ENCODE data around the gene TBCC. TPM values are rescaled to one million over a fixed set of nuclear protein-coding genes. Genes with fewer than 3 reads are reported as not detected.

Gene TBCC
- 10 to 100 TPM; 19.6 to 21.4 (median 20.1) TPM for total RNA-seq

- peak; percentile 88 for DNase-seq
- Mint-ChIP-seq H3K4me1 (ENCODE audit: low read depth) (peaks cover 31% of the 10 kb centered on the region), H3K4me3 (peak within 1 kb of the TSS; percentile 98), H3K27me3 (ENCODE audit: low read depth) (no peaks in the 10 kb centered on the region), H3K36me3 (ENCODE audit: insufficient read depth) (peaks cover 3% of the 10 kb centered on the region), H3K9me3 (no peaks in the 10 kb centered on the region)
- ATAC-seq: peak; percentile 81 to 84
Measured at GRCh38 chr6:42745640-42746462, at the start of gene TBCC. TSS of gene TBCC (minus strand) at chr6:42746103. CDS start at chr6:42746073, 30 bp downstream.

GRCh38 chr6:42795651-42796050, 49.7 kb upstream of the TBCC start:
- H3K4me1 Mint-ChIP-seq (ENCODE audit: low read depth): peaks cover 23% of the 10 kb centered on the region
- ATAC-seq (no peak), DNase-seq (no peak)
- H3K9me3 Mint-ChIP-seq: no peaks in the 10 kb centered on the region
- H3K27me3 Mint-ChIP-seq (ENCODE audit: low read depth): no peaks in the 10 kb centered on the region
- H3K36me3 Mint-ChIP-seq (ENCODE audit: insufficient read depth): peaks cover 6% of the 10 kb centered on the region
- H3K4me3 Mint-ChIP-seq: no peak overlapping the region

GRCh38 chr6:42791706-42792320, 45.9 kb upstream of the TBCC start:
- Mint-ChIP-seq H3K4me3 (no peak overlapping the region), H3K27me3 (ENCODE audit: low read depth) (no peaks in the 10 kb centered on the region), H3K4me1 (ENCODE audit: low read depth) (peaks cover 35% of the 10 kb centered on the region), H3K9me3 (no peaks in the 10 kb centered on the region), H3K36me3 (ENCODE audit: insufficient read depth) (peaks cover 12% of the 10 kb centered on the region)
- DNase-seq (no peak), ATAC-seq (peak in 1 of 2 donors; percentile 32)

- peak; percentile 35 to 39 for ATAC-seq
- H3K4me1 Mint-ChIP-seq (ENCODE audit: low read depth): peaks cover 26% of the 10 kb centered on the region
- no peaks in the 10 kb centered on the region for H3K9me3 Mint-ChIP-seq
- no peak for DNase-seq
- H3K36me3 Mint-ChIP-seq (ENCODE audit: insufficient read depth): peaks cover 12% of the 10 kb centered on the region
- no peaks in the 10 kb centered on the region for H3K27me3 Mint-ChIP-seq (ENCODE audit: low read depth)
- H3K4me3 Mint-ChIP-seq: no peak overlapping the region
Measured at GRCh38 chr6:42790549-42791181, 44.8 kb upstream of the TBCC start.

GRCh38 chr6:42788671-42789070, 42.8 kb upstream of the TBCC start:
- Mint-ChIP-seq H3K4me1 (ENCODE audit: low read depth) (peaks cover 27% of the 10 kb centered on the region), H3K36me3 (ENCODE audit: insufficient read depth) (peaks cover 14% of the 10 kb centered on the region), H3K4me3 (no peak overlapping the region), H3K27me3 (ENCODE audit: low read depth) (no peaks in the 10 kb centered on the region), H3K9me3 (no peaks in the 10 kb centered on the region)
- ATAC-seq: no peak
- DNase-seq: no peak

- H3K4me3 Mint-ChIP-seq: no peak overlapping the region
- no peak for ATAC-seq
- H3K36me3 Mint-ChIP-seq (ENCODE audit: insufficient read depth): peaks cover 15% of the 10 kb centered on the region
- H3K9me3 Mint-ChIP-seq: no peaks in the 10 kb centered on the region
- H3K27me3 Mint-ChIP-seq (ENCODE audit: low read depth): no peaks in the 10 kb centered on the region
- DNase-seq: no peak
- H3K4me1 Mint-ChIP-seq (ENCODE audit: low read depth): peaks cover 27% of the 10 kb centered on the region
Measured at GRCh38 chr6:42787063-42787472, 41.2 kb upstream of the TBCC start.

GRCh38 chr6:42786525-42786985, 40.7 kb upstream of the TBCC start:
- Mint-ChIP-seq H3K4me3 (no peak overlapping the region), H3K4me1 (ENCODE audit: low read depth) (peaks cover 26% of the 10 kb centered on the region), H3K27me3 (ENCODE audit: low read depth) (no peaks in the 10 kb centered on the region), H3K9me3 (no peaks in the 10 kb centered on the region), H3K36me3 (ENCODE audit: insufficient read depth) (peaks cover 15% of the 10 kb centered on the region)
- ATAC-seq (no peak), DNase-seq (no peak)

- ATAC-seq: no peak
Measured at GRCh38 chr6:42784717-42785498, 39.0 kb upstream of the TBCC start.

GRCh38 chr6:42783876-42784642, 38.2 kb upstream of the TBCC start:
- H3K27me3 Mint-ChIP-seq (ENCODE audit: low read depth): no peaks in the 10 kb centered on the region
- peak; percentile 1 to 3 for ATAC-seq
- peaks cover 17% of the 10 kb centered on the region for H3K4me1 Mint-ChIP-seq (ENCODE audit: low read depth)
- H3K9me3 Mint-ChIP-seq: no peaks in the 10 kb centered on the region
- peaks cover 5% of the 10 kb centered on the region for H3K36me3 Mint-ChIP-seq (ENCODE audit: insufficient read depth)
- H3K4me3 Mint-ChIP-seq: no peak overlapping the region
- no peak for DNase-seq

More at GRCh38 chr6:42784717-42785498, 39.0 kb upstream of the TBCC start:
- Mint-ChIP-seq H3K4me1 (ENCODE audit: low read depth) (peaks cover 21% of the 10 kb centered on the region), H3K36me3 (ENCODE audit: insufficient read depth) (peaks cover 7% of the 10 kb centered on the region), H3K9me3 (no peaks in the 10 kb centered on the region), H3K27me3 (ENCODE audit: low read depth) (no peaks in the 10 kb centered on the region), H3K4me3 (no peak overlapping the region)
- no peak for DNase-seq

- ATAC-seq: peak; percentile 68 to 70
- Mint-ChIP-seq H3K4me1 (ENCODE audit: low read depth) (peaks cover 20% of the 10 kb centered on the region), H3K36me3 (ENCODE audit: insufficient read depth) (peaks cover 5% of the 10 kb centered on the region), H3K9me3 (no peaks in the 10 kb centered on the region), H3K27me3 (ENCODE audit: low read depth) (no peaks in the 10 kb centered on the region), H3K4me3 (no peak overlapping the region)
- DNase-seq: peak; percentile 72
Measured at GRCh38 chr6:42783177-42783875, 37.4 kb upstream of the TBCC start.

- H3K4me1 Mint-ChIP-seq (ENCODE audit: low read depth): peaks cover 24% of the 10 kb centered on the region
- peak overlapping the region; percentile 96 for H3K4me3 Mint-ChIP-seq
- no peaks in the 10 kb centered on the region for H3K27me3 Mint-ChIP-seq (ENCODE audit: low read depth)
- peak; percentile 62 to 66 for ATAC-seq
- peaks cover 5% of the 10 kb centered on the region for H3K36me3 Mint-ChIP-seq (ENCODE audit: insufficient read depth)
- H3K9me3 Mint-ChIP-seq: no peaks in the 10 kb centered on the region
- DNase-seq: peak; percentile 72
Measured at GRCh38 chr6:42782689-42783176, 36.8 kb upstream of the TBCC start.

GRCh38 chr6:42781796-42782688, 36.1 kb upstream of the TBCC start, which contains the start of gene BICRAL:
TSS of gene BICRAL (plus strand) at chr6:42782052. CDS start at chr6:42822023, 39,971 bp downstream.
- H3K36me3 Mint-ChIP-seq (ENCODE audit: insufficient read depth): peaks cover 5% of the 10 kb centered on the region
- ATAC-seq (peak; percentile 6 to 12), DNase-seq (peak; percentile 66)
- no peaks in the 10 kb centered on the region for H3K27me3 Mint-ChIP-seq (ENCODE audit: low read depth)
- no peaks in the 10 kb centered on the region for H3K9me3 Mint-ChIP-seq
- peak within 1 kb of the TSS; percentile 96 for H3K4me3 Mint-ChIP-seq
- peaks cover 31% of the 10 kb centered on the region for H3K4me1 Mint-ChIP-seq (ENCODE audit: low read depth)
